Measurements from ENCODE around the gene ERICH2. TPM values are rescaled to one million over a fixed set of nuclear protein-coding genes. Genes with fewer than 3 reads are reported as not detected.

Gene ERICH2
- total RNA-seq, 1 donor from 2014 or later, result not detected

GRCh38 chr2:170830166-170830565 is 60.0 kb downstream of the ERICH2 start:
- FAIRE-seq (no peak), DNase-seq (ENCODE audit: low spot score in 2 of 2) (no peak)

DNA sequence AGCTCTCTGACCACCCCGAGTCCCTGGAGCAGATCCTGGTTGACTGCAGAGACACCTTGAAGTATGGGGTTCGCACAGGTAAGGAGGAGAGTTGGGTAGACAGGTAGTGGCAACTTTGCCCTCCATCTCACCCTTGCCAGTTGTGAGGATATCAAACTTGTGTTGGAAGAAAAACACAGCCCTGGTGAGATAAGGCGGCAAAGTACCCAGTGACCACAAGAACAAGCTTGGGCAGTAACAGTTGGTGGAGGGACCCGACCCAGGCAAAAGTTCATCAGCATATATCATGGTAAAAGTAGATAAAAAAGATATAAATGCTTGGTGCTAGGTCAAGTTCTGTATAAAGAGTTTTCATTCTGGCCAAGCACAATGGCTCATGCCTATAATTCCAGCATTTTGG is 60.9 kb downstream of the ERICH2 start:
- FAIRE-seq (no peak), DNase-seq (ENCODE audit: low spot score in 2 of 2) (no peak)

DNA sequence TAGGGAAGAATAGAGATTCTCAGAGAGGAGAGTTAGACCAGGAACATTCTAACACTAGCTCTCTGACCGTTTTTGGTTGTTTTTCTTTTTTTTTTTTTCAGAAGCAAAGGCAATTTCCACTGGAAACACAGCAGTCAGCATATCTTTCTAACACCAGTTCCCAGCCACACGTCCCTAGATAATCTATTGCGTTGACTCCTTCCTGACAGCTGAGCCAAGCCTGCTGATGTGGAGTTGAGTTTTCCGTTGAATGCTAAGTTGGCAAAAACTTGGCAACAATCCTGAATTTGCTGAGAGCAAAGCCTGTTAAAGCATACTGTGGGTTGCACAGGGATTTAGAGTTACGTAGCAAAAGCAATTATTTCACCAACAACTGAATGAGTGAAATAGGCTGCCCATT is 65.8 kb downstream of the ERICH2 start:
- DNase-seq (ENCODE audit: low spot score in 2 of 2) (no peak), FAIRE-seq (no peak)

DNA sequence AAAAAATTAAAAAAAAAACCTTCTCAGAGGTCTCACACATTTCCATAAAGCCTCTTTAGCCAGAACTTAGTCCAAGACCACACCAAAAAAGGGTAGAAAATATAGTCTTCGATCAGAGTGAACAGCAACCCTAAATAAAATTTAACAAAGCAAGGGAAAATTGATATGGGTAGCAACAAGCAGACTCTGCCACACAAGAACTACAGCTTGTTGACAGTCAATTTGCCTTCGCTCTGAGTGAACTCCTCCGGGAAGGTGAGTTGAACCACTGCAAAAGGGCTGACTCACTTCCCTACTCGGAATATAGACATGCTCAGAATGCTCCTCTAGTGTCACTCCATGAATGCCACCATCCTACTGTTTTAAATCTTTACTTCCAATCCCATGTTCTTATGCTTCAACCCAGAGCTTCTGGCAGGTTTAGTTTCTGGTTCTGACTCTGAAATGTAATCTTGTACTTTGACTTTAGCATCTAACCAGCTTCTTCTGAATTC is 70.6 kb downstream of the ERICH2 start:
- FAIRE-seq, result no peak

GRCh38 chr2:170842785-170843184 is 72.6 kb downstream of the ERICH2 start:
- DNase-seq (ENCODE audit: low spot score in 2 of 2), result no peak
- no peak for FAIRE-seq

More for the DNA sequence above, 70.6 kb downstream of the ERICH2 start:
- DNase-seq (ENCODE audit: low spot score in 2 of 2), result no peak

- FAIRE-seq (no peak), DNase-seq (ENCODE audit: low spot score in 2 of 2) (no peak)
Measured at GRCh38 chr2:170843656-170844055, 73.5 kb downstream of the ERICH2 start.

DNA sequence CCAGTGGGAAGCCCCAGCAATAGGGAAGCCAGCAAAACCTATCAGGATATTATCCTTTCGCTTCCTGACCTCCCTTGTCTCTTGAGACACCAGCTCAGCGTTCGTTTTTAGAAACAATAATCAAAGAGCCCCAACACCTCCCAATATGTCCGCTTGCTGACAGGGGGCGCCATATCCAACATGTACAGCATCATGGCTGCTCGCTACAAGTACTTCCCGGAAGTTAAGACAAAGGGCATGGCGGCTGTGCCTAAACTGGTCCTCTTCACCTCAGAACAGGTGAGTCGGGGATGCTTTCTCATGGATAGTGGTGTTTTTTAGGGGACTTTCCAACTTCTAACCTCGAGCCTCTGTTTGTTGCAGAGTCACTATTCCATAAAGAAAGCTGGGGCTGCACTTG is 75.2 kb downstream of the ERICH2 start:
- no peak for FAIRE-seq
- no peak for DNase-seq (ENCODE audit: low spot score in 2 of 2)

GRCh38 chr2:170846314-170846713 is 76.1 kb downstream of the ERICH2 start:
- no peak for DNase-seq (ENCODE audit: low spot score in 2 of 2)
- no peak for FAIRE-seq

DNA sequence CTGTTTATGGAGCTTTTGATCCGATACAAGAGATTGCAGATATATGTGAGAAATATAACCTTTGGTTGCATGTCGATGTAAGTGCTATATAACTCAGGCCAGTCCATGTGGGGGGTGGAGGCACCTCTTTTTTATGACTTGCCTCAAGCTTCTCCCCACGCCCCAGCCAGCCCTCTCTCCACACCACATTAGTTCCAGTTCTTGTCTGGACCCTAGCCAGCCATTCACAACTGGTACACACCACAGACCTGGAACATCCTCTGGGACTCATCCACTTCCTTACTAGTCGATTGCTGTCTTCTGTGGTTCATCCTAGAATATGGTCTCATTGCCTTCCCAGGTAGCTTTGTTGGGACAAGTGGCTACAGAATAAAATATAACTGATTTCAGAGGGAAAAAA is 77.5 kb downstream of the ERICH2 start:
- FAIRE-seq (no peak), DNase-seq (ENCODE audit: low spot score in 2 of 2) (no peak)

Small RNA genes within 50 kb of the gene (small RNA-seq; reads per million reads assigned to genes)
- gene RF00019, result not detected

Other genes starting within 250 kb of the ERICH2 start
- gene SP5, start 55.0 kb upstream of the ERICH2 start, total RNA-seq, result 0.82 TPM
- 80.7 TPM for gene GAD1, start 46.5 kb downstream of the ERICH2 start, total RNA-seq
- 21.6 TPM for gene GORASP2, start 158.9 kb downstream of the ERICH2 start, total RNA-seq